Endothelial cell of umbilical vein (primary cell): ENCODE results near the gene PCDHGB2.

Experiments
- EZH2 ChIP-seq: IDR thresholded peaks from 2 replicates; pipeline ENCODE4 v1.6.1; 2012; ENCODE audit warnings: borderline replicate concordance, low read depth, mild to moderate bottlenecking, moderate library complexity, low read length, inconsistent platforms; ENCODE audit not compliant: severe bottlenecking
- POLR2A ChIP-seq: IDR thresholded peaks from 2 replicates; pipeline ENCODE4 v1.6.1; 2012; ENCODE audit warnings: low read depth, mild to moderate bottlenecking, control low read depth, low read length
- POLR2AphosphoS5 ChIP-seq: IDR thresholded peaks from 2 replicates; pipeline ENCODE4 v1.6.1; 2012; ENCODE audit warnings: low read depth, mild to moderate bottlenecking, control low read depth, low read length, moderate library complexity; ENCODE audit not compliant: insufficient read depth
- TF ChIP-seq, protein P1 (sequence below), 2 donors: IDR thresholded peaks; 1 replicate in 1 of 2; 2 replicates in 1 of 2; pipeline ENCODE4 v1.5.1; 2011; ENCODE audit warnings: low read length in 2 of 2, mild to moderate bottlenecking in 2 of 2, moderate library complexity in 2 of 2, control low read depth in 1 of 2, inconsistent platforms in 1 of 2, low read depth in 1 of 2; ENCODE audit not compliant: insufficient read depth in 1 of 2; ENCODE audit errors: extremely low read depth in 1 of 2
- TF ChIP-seq, protein P2 (sequence below): IDR thresholded peaks from 2 replicates; pipeline ENCODE4 v1.6.1; 2011; ENCODE audit not compliant: insufficient read depth, insufficient read length

DNA sequence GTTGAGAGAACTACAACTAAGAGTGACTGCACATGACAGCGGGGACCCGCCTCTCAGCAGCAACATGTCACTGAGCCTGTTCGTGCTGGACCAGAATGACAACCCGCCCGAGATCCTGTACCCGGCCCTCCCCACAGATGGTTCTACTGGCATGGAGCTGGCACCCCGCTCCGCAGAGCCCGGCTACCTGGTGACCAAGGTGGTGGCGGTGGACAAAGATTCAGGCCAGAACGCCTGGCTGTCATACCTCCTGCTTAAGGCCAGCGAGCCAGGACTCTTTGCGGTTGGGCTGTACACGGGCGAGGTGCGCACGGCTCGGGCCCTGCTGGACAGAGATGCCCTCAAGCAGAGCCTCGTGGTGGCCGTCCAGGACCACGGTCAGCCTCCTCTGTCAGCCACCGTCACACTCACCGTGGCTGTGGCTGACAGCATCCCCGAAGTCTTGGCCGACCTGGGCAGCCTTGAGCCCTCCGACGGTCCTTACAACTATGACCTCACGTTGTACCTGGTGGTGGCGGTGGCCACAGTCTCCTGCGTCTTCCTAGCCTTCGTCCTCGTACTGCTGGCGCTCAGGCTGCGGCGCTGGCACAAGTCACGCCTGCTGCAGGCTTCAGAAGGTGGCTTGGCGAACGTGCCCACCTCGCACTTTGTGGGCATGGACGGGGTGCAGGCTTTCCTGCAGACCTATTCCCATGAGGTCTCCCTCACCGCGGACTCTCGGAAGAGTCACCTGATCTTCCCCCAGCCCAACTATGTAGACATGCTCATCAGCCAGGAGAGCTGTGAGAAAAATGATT, 24.9 kb downstream of the PCDHGB2 start:
- TF ChIP-seq, protein P1, sequence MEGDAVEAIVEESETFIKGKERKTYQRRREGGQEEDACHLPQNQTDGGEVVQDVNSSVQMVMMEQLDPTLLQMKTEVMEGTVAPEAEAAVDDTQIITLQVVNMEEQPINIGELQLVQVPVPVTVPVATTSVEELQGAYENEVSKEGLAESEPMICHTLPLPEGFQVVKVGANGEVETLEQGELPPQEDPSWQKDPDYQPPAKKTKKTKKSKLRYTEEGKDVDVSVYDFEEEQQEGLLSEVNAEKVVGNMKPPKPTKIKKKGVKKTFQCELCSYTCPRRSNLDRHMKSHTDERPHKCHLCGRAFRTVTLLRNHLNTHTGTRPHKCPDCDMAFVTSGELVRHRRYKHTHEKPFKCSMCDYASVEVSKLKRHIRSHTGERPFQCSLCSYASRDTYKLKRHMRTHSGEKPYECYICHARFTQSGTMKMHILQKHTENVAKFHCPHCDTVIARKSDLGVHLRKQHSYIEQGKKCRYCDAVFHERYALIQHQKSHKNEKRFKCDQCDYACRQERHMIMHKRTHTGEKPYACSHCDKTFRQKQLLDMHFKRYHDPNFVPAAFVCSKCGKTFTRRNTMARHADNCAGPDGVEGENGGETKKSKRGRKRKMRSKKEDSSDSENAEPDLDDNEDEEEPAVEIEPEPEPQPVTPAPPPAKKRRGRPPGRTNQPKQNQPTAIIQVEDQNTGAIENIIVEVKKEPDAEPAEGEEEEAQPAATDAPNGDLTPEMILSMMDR (IDR thresholded peaks at IDR 0.05; ENCODE audit: extremely low read depth in 1 of 2, insufficient read depth in 1 of 2, low read depth in 1 of 2, low read length in 2 of 2), result no peak
- no peak for TF ChIP-seq EZH2
- TF ChIP-seq POLR2A, result no peak
- TF ChIP-seq POLR2AphosphoS5, result no peak
- TF ChIP-seq, protein P2, sequence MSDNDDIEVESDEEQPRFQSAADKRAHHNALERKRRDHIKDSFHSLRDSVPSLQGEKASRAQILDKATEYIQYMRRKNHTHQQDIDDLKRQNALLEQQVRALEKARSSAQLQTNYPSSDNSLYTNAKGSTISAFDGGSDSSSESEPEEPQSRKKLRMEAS, result no peak
